ENCODE measurements around the gene CLTCL1.
"Not testable (repeated sequence)": the region's sequence is repeated elsewhere in the genome, so short reads cannot be mapped to it uniquely, and the experiment has no call there.

CLTCL1 gene

DNA sequence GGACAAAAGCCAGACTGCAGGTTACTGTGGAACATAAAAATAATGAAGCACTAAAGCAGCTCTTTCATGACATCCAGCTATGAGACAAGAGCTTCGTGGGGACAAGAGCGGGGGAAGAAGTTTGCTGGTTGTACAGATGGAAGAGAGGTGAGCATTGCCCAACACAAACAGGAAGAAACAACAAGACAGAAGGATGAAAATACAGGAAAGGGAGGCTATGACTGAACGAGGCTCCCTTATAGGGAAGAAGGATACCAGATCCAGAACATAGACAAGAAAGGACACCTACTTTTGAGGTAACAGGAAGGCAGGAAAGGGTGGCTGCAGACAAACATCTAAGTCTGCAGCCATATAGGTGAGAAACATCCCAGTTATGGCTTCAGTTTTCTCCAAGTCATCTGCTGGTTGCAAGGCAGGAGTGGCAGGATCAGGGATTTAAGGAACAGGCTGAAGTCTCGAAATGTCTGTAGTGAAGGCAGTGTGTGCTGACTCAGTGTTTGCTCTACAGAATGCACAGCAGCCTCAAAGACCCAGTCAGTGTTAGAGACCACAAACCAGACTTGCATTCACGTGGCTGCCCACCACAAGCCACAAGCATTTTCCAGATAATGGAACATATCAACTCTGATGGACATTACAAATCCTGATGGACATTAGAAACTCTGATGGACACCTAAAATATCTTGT, 1.9 kb downstream of the CLTCL1 start:
- CTCF ChIA-PET: no interaction called here
- POLR2A ChIA-PET: no interaction called here
- no peak for DNase-seq (ENCODE audit: extremely low spot score)
- no peak for TF ChIP-seq CTCF (IDR thresholded peaks at IDR 0.05; ENCODE audit: control extremely low read depth, extremely low read depth, low read depth, missing control alignments)

DNA sequence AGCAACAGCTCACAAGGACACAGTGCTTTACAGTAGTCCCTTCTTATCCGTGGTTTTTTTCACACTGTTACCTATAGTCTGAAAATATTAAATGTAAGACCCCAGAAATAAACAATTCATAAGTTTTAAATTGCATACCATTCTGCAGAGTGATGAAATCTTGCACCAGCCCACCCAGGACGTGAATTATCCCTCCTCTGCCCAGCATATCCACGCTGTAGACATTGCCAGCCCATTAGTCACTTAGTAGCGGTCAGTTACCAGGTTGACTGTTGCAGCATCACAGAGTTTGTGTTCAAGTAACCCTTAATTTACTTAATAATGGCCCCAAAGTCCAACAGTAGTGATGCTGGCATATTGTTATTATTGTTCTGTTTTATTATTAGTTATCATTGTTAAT, 3.6 kb downstream of the CLTCL1 start:
- no peak for DNase-seq (ENCODE audit: extremely low spot score)
- ChIA-PET POLR2A (no interaction called here), CTCF (interaction anchor here (1.1 to 1.2 kb wide), 3 partner anchors 11 to 342 kb away, joined by 3 to 4 read pairs (median 3); no protein-coding TSS in a partner anchor)
- TF ChIP-seq CTCF (IDR thresholded peaks at IDR 0.05; ENCODE audit: control extremely low read depth, extremely low read depth, low read depth, missing control alignments): no peak

- TF ChIP-seq CTCF (IDR thresholded peaks at IDR 0.05; ENCODE audit: control extremely low read depth, extremely low read depth, low read depth, missing control alignments): no peak
- POLR2A ChIA-PET: no interaction called here
- CTCF ChIA-PET: interaction anchor here (1.1 to 1.7 kb wide), 2 partner anchors 8 to 13 kb away, joined by 3 to 6 read pairs; no protein-coding TSS in a partner anchor
- no peak for DNase-seq (ENCODE audit: extremely low spot score)
Measured at GRCh38 chr22:19287076-19287707, 4.3 kb downstream of the CLTCL1 start.

DNA sequence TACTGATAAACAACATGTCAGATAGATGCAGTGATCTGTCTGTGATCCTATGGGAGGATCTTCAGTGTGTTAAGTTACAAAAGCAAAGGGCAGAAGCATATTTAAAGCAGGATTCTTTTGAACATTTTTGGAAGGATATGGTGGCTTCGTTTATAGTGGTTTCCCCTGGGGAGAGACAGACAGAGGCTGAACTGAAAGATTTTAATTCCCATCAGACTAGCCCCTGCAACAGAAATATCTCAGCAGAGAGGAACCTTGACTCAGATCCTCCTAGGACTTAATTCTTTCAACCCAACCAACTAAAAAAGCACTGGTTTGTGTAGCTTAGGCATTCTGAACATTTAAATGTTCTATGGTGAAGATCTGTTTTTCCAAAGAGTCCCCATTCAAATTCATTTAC, 5.7 kb downstream of the CLTCL1 start:
- TF ChIP-seq CTCF (IDR thresholded peaks at IDR 0.05; ENCODE audit: control extremely low read depth, extremely low read depth, low read depth, missing control alignments): no peak
- CTCF ChIA-PET: interaction anchor here (1.5 to 1.7 kb wide), 2 partner anchors 9 to 10 kb away, joined by 4 to 6 read pairs; no protein-coding TSS in a partner anchor
- POLR2A ChIA-PET: no interaction called here

DNA sequence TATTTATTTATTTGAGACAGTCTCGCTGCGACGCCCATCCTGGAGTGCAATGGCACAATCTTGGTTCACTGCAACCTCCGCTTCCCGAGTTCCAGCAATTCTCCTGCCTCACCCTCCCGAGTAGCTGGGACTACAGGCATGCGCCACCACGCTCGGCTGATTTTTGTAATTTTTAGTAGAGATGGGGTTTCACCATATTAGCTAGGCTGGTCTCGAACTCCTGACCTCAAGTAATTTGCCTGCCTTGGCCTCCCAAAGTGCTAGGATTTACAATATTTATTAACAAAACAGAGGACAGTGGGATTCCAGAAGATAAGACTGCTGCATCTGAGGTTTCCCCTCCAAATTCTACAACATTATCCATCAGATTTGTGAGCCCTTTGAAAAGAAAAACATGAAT, 12.4 kb downstream of the CLTCL1 start:
- POLR2A ChIA-PET; CTCF ChIA-PET; DNase-seq (ENCODE audit: extremely low spot score): not testable (repeated sequence)

More for the DNA sequence above, 5.7 kb downstream of the CLTCL1 start:
- DNase-seq (ENCODE audit: extremely low spot score): no peak

GRCh38 chr22:19277785-19278184, 13.7 kb downstream of the CLTCL1 start:
- TF ChIP-seq CTCF (IDR thresholded peaks at IDR 0.05; ENCODE audit: control extremely low read depth, extremely low read depth, low read depth, missing control alignments): no peak
- ChIA-PET POLR2A (no interaction called here), CTCF (no interaction called here)
- no peak for DNase-seq (ENCODE audit: extremely low spot score)

- no peak for DNase-seq (ENCODE audit: extremely low spot score)
- ChIA-PET CTCF (interaction anchor here (0.9 kb wide), 1 partner anchor 9 kb away, joined by 4 read pairs; no protein-coding TSS in a partner anchor), POLR2A (no interaction called here)
- no peak for TF ChIP-seq CTCF (IDR thresholded peaks at IDR 0.05; ENCODE audit: control extremely low read depth, extremely low read depth, low read depth, missing control alignments)
Measured at GRCh38 chr22:19275919-19276600, 15.5 kb downstream of the CLTCL1 start.
